GM10266 (cell line): ENCODE results near the gene GPC1.

Experiments
- DNase-seq: peaks from one replicate; pipeline ENCODE4 v3.0.0; 2012; ENCODE audit errors: extremely low spot score
- CTCF ChIP-seq: IDR thresholded peaks from 2 replicates; pipeline ENCODE4 v1.5.1; 2012; ENCODE audit warnings: mild to moderate bottlenecking, low read depth; ENCODE audit not compliant: control insufficient read depth, insufficient read depth; ENCODE audit errors: missing control alignments

Gene GPC1

GRCh38 chr2:240442891-240443715 is 7.6 kb downstream of the GPC1 start:
- no peak for DNase-seq
- no peak for TF ChIP-seq CTCF

DNA sequence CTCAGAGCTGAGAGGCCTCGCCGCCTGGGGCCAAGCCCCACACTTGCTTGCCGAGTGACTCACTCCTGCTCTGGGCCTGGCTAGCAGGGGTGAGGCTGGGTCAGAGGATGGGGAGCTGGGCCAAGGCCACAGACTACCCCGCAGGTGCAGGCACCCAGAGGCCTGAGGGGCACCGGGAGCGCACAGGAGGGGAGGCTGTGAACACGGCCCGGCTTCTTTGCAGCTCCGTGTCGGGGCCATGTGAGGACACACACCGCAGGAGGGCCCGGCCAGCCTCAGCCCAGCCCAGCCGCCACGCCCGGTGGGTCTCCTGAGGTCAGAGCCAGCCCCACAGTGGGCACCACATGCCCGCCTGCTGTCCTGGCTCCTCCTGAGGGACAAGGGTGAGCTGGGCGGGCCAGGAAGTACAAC is 8.4 kb downstream of the GPC1 start:
- no peak for DNase-seq
- no peak for TF ChIP-seq CTCF

GRCh38 chr2:240444464-240444863 is 9.0 kb downstream of the GPC1 start:
- DNase-seq, result no peak
- TF ChIP-seq CTCF, result no peak

DNA sequence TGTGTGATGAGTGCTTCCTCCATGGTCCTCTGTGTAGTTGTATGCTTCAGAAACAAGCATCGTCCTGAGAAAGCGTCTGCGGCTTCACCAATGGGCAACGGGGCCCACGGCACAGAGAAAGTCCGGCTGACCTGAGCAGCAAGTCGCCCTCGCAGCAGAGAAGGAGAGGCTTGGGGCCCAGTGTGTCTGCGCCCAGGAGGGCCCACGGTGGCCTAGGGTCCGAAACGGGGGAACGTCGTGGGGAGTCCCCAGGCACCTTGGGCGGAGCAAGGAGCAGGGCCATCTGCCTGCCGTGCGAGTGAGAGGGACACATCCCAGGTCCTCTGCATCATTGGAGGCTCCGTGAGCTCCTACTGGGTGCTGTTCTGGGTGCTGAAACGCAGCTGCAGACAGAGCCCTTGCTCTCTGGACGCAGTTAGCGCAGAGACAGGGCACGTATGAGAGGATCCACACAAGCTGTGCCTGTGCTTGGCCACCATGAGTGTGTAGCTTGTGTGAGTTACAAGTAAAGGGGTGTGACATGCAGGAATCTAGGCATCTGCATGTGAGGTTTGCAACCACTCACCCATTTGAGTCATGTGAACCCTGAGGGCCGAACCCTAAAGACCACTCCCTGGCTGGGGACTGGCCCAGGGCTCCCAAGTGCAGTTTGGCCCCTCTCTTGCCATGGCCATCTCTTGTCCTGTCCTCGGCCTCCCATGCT is 10.6 kb downstream of the GPC1 start:
- no peak for DNase-seq
- no peak for TF ChIP-seq CTCF

DNA sequence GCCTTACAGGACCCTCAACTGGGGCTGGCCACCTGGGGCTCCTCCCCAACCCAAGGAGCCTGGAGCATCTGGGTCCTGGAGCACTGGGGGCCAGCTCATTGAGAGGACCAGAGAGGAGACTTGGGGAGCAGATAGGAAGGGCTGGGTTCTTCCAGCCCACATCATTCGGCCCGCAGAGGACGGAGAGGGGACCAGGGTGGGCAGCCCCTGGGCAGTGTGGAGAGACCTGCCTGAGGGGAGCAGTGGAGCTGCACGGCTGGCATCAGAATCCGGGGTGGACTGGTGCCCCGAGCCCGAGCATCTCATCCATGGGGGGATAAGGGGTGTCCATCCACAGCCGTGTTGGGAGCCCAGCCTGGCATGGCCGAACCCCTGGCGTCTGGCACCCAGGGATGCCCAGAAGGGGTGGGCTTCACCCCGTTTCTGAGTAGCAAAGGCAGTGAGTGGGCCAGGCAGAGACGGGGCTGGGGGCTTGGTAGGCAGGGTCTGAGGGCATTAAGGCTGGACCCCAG is 11.3 kb downstream of the GPC1 start:
- no peak for TF ChIP-seq CTCF
- DNase-seq, result no peak

DNA sequence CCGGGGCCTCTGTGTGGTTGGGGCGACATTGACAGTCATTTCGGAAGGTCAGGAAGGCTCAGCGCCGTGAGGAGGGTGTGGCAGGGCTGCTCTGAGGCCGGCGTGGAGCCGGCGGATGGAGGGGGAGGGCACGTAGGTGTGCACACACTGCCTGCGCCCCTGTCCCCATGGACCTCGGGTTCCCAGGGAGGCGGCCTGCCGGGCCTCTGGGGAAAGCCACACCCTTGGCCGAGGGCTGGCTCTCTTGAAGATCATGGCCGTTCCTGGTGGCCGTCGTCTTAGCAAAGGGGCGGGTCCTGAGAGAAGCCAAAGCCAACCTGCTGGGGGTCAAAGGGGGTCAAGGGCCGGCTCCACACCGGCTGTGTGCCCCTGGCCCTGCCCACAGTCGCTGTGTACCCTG is 11.9 kb downstream of the GPC1 start:
- no peak for DNase-seq
- no peak for TF ChIP-seq CTCF

- TF ChIP-seq CTCF, result no peak
- DNase-seq, result no peak
These were observed 12.5 kb downstream of the GPC1 start for GRCh38 chr2:240447934-240448333.
